Cardiac fibroblast (primary cell): ENCODE data around the gene SOX8.

Experiments used
- DNase-seq, 2 donors: peaks; one replicate each; pipeline versions ENCODE4 v3.0.0 to v3.0.0-alpha.2; 2010; ENCODE audit warnings: low read depth in 2 of 2
- H3K4me3 ChIP-seq, 2 donors: replicated peaks in 1 of 2; 1 replicate in 1 of 2; 2 replicates in 1 of 2; pipeline ENCODE4 v1.5.1; 2011; ENCODE audit warnings: low read depth in 2 of 2, low read length in 2 of 2, mild to moderate bottlenecking in 2 of 2, moderate library complexity in 1 of 2
- TF ChIP-seq, protein P1 (sequence below): IDR thresholded peaks from one replicate; pipeline ENCODE4 v1.5.1; 2011; ENCODE audit warnings: low read depth, mild to moderate bottlenecking, low read length, inconsistent platforms

Gene SOX8

DNA sequence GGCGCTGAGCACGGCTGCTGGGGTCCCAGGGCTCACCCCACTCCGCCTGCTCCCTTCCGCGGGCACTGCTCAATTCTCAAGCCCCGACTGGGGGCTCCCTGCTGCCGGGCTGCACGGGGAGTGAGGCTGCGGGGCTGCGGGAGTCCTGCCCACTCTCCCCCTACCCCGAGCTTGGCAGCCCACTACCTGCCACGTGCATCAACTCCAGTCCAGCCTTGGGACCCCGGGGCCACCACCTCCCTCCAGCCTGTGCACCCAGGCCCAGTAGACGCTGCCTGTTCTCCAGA, 47.6 kb downstream of the SOX8 start:
- H3K4me3 ChIP-seq: no peak overlapping the region
- TF ChIP-seq, protein P1, sequence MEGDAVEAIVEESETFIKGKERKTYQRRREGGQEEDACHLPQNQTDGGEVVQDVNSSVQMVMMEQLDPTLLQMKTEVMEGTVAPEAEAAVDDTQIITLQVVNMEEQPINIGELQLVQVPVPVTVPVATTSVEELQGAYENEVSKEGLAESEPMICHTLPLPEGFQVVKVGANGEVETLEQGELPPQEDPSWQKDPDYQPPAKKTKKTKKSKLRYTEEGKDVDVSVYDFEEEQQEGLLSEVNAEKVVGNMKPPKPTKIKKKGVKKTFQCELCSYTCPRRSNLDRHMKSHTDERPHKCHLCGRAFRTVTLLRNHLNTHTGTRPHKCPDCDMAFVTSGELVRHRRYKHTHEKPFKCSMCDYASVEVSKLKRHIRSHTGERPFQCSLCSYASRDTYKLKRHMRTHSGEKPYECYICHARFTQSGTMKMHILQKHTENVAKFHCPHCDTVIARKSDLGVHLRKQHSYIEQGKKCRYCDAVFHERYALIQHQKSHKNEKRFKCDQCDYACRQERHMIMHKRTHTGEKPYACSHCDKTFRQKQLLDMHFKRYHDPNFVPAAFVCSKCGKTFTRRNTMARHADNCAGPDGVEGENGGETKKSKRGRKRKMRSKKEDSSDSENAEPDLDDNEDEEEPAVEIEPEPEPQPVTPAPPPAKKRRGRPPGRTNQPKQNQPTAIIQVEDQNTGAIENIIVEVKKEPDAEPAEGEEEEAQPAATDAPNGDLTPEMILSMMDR: no peak
- DNase-seq: no peak

DNA sequence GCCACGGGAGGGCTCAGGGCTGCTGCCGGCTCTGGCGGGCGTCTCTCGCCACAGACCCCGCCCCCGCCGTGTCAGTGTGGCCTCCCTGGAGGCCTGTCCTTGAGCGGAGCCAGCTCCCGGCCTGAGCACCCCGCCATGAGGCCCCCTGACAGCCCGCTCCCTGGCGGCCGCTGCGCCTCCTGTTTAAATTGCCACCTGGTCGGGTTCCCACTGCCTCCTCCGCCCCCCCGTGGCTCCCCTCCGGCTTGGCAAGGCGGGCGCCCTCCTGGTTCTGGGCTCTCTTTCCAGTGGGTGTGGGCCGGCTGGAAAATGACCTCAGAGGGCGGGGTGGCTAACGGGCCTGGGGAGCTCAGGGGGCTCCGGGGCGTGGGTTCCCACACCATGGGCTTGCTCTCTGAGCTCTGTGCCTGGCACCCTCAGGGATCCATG, 48.9 kb downstream of the SOX8 start:
- no peak for DNase-seq
- no peak overlapping the region for H3K4me3 ChIP-seq
- TF ChIP-seq, protein P1: no peak

DNA sequence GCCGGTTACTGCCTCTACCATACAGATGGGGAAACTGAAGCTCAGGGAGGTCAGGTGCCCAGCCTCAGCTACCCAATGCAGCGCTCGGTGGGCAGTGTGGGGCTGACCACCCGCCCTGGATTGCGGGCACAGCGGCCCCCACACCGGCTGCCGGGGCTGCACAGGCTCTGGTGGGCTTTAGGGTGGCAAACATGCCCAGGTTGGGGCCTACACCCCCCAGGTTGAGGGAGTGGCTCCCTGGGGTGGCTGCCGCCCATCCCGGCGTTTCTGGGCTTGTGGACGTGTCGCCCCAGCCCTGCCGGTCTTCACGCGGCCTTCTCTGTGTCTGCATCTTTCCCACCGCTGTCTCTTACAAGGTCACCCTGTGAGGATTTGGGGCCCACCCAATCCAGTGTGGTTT, 50.1 kb downstream of the SOX8 start:
- no peak for DNase-seq
- H3K4me3 ChIP-seq: no peak overlapping the region

DNA sequence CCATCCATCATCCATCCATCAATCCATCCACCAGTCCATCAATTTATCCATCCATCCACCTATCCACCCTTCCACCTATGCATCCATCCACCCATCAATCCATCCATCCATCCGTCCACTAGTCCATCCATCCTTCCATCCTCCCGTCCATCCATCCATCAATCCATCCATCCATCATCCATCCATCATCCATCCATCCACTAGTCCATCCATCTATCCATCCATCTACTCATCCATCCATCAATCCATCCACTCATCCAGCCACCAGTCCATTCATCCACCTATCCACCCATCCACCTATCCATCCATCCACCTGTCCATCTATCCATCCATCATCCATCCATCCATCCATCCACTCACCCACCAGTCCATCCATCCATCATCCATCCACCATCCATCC, 51.0 kb downstream of the SOX8 start:
- DNase-seq: no peak
- TF ChIP-seq, protein P1: no peak
- H3K4me3 ChIP-seq: no peak overlapping the region

More for the DNA sequence above, 50.1 kb downstream of the SOX8 start:
- TF ChIP-seq, protein P1: no peak

DNA sequence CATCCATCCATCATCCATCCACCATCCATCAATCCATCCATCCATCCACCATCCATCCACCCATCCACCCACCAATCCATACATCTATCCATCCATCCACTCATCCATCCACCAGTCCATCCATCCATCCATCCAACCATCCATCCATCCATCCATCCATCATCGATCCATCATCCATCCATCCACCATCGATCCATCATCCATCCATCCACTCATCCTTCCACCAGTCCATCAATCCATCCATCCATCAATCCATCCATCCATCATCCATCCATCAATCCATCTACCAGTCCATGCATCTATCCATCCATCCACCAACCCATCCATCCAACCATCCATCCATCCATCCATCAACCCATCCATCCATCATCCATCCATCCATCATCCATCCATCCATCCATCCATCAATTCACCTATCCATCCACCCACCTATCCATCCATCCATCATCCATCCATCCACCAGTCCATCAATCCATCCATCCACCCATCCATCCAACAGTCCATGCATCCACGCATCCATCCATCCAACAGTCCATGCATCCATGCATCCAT, 51.6 kb downstream of the SOX8 start:
- H3K4me3 ChIP-seq: no peak overlapping the region
- no peak for DNase-seq
- TF ChIP-seq, protein P1: no peak

DNA sequence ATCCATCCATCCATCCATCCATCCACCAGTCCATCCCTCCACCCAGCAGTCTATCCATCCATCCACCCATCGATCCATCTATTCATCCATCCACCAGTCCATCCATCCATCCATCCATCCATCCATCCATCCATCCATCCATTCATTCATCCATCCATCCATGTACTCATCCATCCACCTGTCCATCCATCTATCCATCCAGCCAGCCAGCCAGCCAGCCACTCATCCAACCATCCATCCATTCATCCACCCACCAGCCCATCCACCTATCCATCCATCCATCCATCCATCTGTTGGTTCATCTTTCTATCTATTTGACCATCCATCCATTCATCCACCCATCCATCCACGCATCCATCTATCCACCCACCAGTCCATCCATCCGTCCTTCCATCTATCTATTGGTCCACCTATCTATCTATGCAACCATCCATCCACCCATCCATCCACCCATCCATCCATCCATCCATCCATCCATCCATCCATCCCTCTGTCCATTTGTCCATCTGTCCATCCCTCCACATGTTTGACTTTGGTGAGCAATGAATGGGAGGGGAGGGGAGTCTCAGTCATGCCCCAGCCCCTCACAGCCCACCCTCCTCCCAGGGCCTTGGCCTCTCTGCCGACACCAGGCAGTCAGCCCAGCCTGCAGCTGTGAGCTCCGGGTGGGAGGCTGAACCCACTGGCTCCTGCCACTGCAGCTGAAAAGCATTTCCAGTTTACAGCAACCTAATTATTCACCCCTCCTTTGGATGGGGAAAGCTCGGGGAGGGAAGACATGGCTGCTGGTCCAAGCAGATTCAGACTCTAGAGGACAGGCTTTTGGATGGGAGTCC, 52.9 kb downstream of the SOX8 start:
- no peak for DNase-seq
- TF ChIP-seq, protein P1: no peak
- no peak overlapping the region for H3K4me3 ChIP-seq
